Upper lobe of right lung (tissue), 1 donor: ENCODE measurements around the gene EXOC7. TPM values are rescaled to one million over a fixed set of nuclear protein-coding genes. Genes with fewer than 3 reads are reported as not detected.
A peak's percentile ranks its signal among the peaks of the same experiment; 100 is the strongest.
"Not testable (repeated sequence)": the region's sequence is repeated elsewhere in the genome, so short reads cannot be mapped to it uniquely, and the experiment has no call there.

Experiments used
- ATAC-seq: fragments of 200-7000 bp; cut with Tn5 transposase; one replicate; pipeline ENCODE4 v1.9.1; 2020; ENCODE audit warnings: mild to moderate bottlenecking, moderate library complexity
- DNase-seq: peaks from one replicate; pipeline ENCODE4 v3.0.0-alpha.2; 2020
- H3K27ac ChIP-seq: fragments of 200-600 bp; one replicate; pipeline ENCODE4 v1.8.0; 2022
- H3K27me3 ChIP-seq: fragments of 200-600 bp; one replicate; pipeline ENCODE4 v1.8.0; 2022; ENCODE audit warnings: mild to moderate bottlenecking
- H3K36me3 ChIP-seq: fragments of 200-600 bp; one replicate; pipeline ENCODE4 v1.8.0; 2022
- H3K4me1 ChIP-seq: fragments of 200-600 bp; one replicate; pipeline ENCODE4 v1.8.0; 2022
- H3K4me3 ChIP-seq: fragments of 200-600 bp; one replicate; pipeline ENCODE4 v1.8.0; 2022; ENCODE audit warnings: mild to moderate bottlenecking
- H3K9me3 ChIP-seq: fragments of 200-600 bp; one replicate; pipeline ENCODE4 v1.8.0; 2022
- intact Hi-C: fragments of 100-400 bp; cut with DNase I; formaldehyde crosslinking; loops from one replicate; pipeline ENCODE4 v1.11.0; 2022
- total RNA-seq: library from RNA; stranded (reverse); fragmentation: NEBNext Ultra II Directional; extraction: Animal tissue kit (Norgen Biotek cat#: 25700); gene quantifications from one replicate; pipeline ENCODE4 v1.2.1, GENCODE V29; 2021
- TF ChIP-seq, protein P1 (sequence below): fragments of 200-600 bp; IDR thresholded peaks from one replicate; pipeline ENCODE4 v1.8.0; 2022; ENCODE audit warnings: antibody characterized with exemption
- donor health status: DM: no; HTN: yes; CAD: no; lungs with severe emphysema.

The EXOC7 gene
- total RNA-seq, 1 donor from 2014 or later: 121 TPM

DNA sequence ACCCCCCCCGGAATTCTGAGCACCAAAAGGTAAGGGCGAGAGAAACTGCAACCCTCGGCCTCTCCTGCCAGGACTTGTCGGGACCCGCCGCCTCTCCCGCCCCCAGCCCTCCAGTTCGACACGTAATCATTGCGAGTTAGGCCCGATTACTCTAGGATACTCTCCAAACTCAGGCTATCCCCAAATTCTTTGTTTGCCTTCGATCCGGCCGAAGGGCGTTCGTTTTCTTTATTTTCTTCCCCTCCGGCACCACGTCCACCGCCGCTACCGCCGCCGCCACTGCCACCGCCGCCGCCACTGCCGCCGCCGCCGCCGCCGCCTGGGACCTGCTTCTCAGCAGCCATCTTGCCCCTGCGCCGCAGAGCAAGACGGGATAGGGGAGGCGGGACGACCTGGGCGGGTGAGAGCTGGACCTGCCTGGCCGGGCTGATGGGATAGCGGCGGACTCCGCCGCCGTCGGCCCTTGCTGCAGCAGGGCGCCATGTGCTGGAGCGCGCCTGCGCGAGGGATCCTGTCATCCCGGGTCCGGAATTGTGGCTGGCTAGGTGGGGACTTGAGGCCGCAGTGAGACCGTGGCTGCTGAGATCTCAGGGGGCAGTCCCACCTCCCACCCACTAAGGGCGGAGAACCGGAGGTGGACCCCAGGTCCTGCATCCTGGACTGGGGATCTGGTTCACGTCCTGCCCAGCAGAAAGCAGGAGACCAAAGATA is 31.3 kb downstream of the EXOC7 start, which contains the start of gene SRP68:
Gene SRP68, minus strand, starts transcription at position 370 of the 711 bp plus-strand sequence. Its CDS starts 26 bp downstream, at position 344.
- peaks cover 32% of the 10 kb centered on the region for H3K36me3 ChIP-seq
- DNase-seq: peak; percentile 96
- H3K4me1 ChIP-seq: peaks cover 47% of the 10 kb centered on the region
- intact Hi-C loops: no loop called here
- H3K9me3 ChIP-seq: no peaks in the 10 kb centered on the region
- peaks cover 40% of the 10 kb centered on the region for H3K27me3 ChIP-seq
- peak; percentile 99 for ATAC-seq
- peak within 1 kb of the TSS; percentile 76 for H3K4me3 ChIP-seq
- peak within 1 kb of the TSS; percentile 75 for H3K27ac ChIP-seq
- TF ChIP-seq, protein P1, sequence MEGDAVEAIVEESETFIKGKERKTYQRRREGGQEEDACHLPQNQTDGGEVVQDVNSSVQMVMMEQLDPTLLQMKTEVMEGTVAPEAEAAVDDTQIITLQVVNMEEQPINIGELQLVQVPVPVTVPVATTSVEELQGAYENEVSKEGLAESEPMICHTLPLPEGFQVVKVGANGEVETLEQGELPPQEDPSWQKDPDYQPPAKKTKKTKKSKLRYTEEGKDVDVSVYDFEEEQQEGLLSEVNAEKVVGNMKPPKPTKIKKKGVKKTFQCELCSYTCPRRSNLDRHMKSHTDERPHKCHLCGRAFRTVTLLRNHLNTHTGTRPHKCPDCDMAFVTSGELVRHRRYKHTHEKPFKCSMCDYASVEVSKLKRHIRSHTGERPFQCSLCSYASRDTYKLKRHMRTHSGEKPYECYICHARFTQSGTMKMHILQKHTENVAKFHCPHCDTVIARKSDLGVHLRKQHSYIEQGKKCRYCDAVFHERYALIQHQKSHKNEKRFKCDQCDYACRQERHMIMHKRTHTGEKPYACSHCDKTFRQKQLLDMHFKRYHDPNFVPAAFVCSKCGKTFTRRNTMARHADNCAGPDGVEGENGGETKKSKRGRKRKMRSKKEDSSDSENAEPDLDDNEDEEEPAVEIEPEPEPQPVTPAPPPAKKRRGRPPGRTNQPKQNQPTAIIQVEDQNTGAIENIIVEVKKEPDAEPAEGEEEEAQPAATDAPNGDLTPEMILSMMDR: no peak

DNA sequence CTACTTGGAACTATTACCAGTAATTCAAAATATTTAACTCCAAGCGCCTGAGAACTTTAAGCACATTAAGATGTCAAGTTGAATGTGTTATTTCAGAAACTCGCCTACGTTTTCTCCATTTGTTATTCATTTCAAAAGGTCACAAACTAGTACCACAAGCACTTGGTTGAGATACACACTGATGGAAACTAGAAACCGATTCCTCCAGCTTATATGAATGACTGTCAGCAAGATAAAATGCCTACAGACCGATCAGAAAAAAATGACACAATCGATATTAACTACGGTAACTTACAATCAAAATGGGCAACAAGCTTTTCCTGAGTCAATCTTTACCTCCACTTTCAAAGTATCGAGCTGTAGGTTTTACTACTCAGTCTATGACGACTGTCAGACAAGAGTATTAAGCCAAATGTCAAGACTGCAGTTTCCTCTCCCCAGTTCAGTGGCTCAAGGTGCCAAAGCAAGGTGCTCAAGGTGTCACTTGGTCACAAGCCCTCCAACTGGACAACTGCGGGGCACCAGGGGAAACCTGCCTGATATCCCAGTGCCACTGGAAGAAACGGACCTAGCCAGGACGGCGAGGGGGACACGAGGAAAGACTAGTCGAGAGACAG is 31.9 kb downstream of the EXOC7 start:
- TF ChIP-seq, protein P1: no peak

DNA sequence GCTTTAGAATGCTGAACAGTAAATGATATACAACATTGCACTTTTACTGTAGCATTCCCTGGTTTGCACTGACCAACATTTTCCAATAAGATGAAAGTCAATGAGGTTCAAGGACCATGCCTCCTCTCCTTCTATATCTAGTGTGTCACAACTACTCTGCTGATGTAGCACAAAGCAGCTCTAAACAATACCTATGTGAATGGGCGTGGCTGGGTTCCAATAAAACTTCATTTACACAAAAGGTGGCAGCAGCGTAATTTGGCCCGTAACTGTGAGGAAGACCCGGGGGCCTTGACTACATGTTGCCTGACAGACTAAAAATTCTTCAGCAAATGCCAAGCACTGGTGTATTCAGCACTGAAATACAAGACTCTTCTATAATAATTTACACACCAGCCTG is 37.8 kb downstream of the EXOC7 start:
- intact Hi-C loops: no loop called here
- H3K27me3 ChIP-seq: no peaks in the 10 kb centered on the region
- ATAC-seq: no peak
- H3K4me3 ChIP-seq: no peak overlapping the region
- TF ChIP-seq, protein P1: no peak
- no peaks in the 10 kb centered on the region for H3K9me3 ChIP-seq
- peaks cover 7% of the 10 kb centered on the region for H3K4me1 ChIP-seq
- H3K27ac ChIP-seq: no peak overlapping the region
- H3K36me3 ChIP-seq: peaks cover 94% of the 10 kb centered on the region
- peak; percentile 5 for DNase-seq

More for the DNA sequence above, 31.9 kb downstream of the EXOC7 start:
- H3K4me3 ChIP-seq: peak overlapping the region; percentile 76
- H3K36me3 ChIP-seq: peaks cover 39% of the 10 kb centered on the region
- intact Hi-C loops: no loop called here
- H3K27ac ChIP-seq: peak overlapping the region; percentile 75
- no peaks in the 10 kb centered on the region for H3K9me3 ChIP-seq
- ATAC-seq (no peak), DNase-seq (peak; percentile 65)
- H3K27me3 ChIP-seq: peaks cover 33% of the 10 kb centered on the region
- H3K4me1 ChIP-seq: peaks cover 42% of the 10 kb centered on the region

DNA sequence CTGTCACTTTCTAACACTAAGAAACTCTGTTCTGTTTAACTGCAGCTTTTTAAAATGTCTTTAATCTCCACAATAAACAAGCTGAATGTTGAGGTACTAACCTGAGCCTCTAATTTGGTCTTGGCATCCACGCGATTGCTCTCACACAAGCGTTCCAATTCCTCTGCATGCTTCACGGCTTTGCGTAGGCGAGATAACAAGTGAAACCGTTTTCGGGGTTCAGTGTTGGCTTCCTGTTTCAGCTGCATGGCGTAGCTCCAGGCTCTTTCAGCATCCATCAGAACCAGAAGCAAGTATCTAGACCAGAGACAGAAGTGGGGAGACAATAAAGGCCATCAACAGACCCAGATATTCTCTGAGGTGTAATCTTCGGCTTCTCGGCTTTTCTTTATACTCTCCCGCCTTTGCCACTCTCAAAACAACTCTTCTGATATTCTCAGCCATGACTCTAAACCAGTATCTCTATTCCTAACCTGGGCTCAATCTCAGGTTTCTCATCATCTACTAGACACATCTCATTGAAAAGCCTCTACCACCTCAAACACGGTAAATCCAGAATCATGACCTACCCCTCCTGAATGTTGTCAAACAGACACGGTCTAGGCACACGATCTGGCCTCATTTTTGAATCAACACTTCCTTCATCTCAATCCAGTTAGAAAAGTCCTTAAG is 39.6 kb downstream of the EXOC7 start:
- Histone ChIP-seq H3K27ac (no peak overlapping the region), H3K9me3 (no peaks in the 10 kb centered on the region), H3K4me1 (no peaks in the 10 kb centered on the region), H3K36me3 (peaks cover 97% of the 10 kb centered on the region), H3K4me3 (no peak overlapping the region), H3K27me3 (no peaks in the 10 kb centered on the region)
- TF ChIP-seq, protein P1: no peak
- ATAC-seq (no peak), DNase-seq (peak; percentile 3)
- intact Hi-C loops: no loop called here

DNA sequence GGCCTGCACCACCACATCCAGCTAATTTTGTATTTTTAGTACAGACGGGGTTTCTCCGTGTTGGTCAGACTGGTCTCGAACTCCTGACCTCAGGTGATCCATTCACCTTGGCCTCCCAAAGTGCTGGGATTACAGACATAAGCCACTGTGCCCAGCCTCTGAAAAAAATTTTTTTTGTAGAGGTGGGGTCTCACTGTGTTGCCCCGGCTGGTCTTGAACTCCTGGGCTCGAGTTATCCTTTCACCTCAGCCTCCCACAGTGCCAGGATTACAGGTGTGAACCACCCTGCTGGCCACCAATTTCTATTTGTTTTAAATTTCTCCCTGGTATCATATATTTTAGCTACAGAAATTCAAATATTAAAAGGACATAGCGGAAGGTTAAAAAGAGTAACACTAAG is 45.3 kb downstream of the EXOC7 start:
- DNase-seq: peak; percentile 19
- H3K36me3 ChIP-seq: peaks cover 97% of the 10 kb centered on the region
- H3K9me3 ChIP-seq, H3K27me3 ChIP-seq, H3K4me3 ChIP-seq, H3K4me1 ChIP-seq, intact Hi-C loops, H3K27ac ChIP-seq, ATAC-seq: not testable (repeated sequence)

DNA sequence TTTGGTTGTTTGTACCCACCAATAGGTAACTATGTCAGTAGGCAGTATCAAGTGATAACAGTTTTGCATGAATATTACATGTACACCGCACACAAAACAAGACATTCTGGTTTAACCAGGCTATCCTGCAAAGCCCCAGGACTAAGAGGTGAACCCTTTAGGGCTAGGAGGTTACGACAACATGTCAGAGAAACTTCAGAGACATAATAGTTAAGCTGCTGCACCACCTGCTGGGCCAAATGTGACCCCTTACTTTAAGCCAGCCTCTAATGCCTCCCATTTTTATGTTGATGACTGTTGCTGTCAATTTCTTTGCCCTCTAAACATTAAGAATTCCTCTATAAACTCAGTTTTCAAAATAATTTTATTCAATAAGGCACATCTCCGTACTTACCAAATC is 46.7 kb downstream of the EXOC7 start:
- Histone ChIP-seq H3K4me3 (no peak overlapping the region), H3K27ac (no peak overlapping the region), H3K9me3 (no peaks in the 10 kb centered on the region), H3K27me3 (no peaks in the 10 kb centered on the region), H3K36me3 (peaks cover 94% of the 10 kb centered on the region), H3K4me1 (peaks cover 9% of the 10 kb centered on the region)
- TF ChIP-seq, protein P1: no peak
- intact Hi-C loops: no loop called here
- ATAC-seq (peak; percentile 62), DNase-seq (peak; percentile 31)
